GM12873 (cell line): ENCODE results near the gene GABRE.

Experiments
- CTCF ChIP-seq: IDR thresholded peaks from 2 replicates; pipeline ENCODE4 v1.5.1; 2012; ENCODE audit warnings: low read depth, mild to moderate bottlenecking, moderate library complexity, low read length, control low read depth; ENCODE audit not compliant: insufficient read depth; ENCODE audit errors: missing control alignments

Gene GABRE

GRCh38 chrX:151970661-151971060 lies 3.8 kb downstream of the GABRE start:
- TF ChIP-seq CTCF, result no peak

- no peak for TF ChIP-seq CTCF
Measured at GRCh38 chrX:151970027-151970426, 4.4 kb downstream of the GABRE start.

GRCh38 chrX:151966236-151966635 lies 8.2 kb downstream of the GABRE start:
- no peak for TF ChIP-seq CTCF

- TF ChIP-seq CTCF, result no peak
Measured at GRCh38 chrX:151962034-151962433, 12.4 kb downstream of the GABRE start.

GRCh38 chrX:151958101-151958500 lies 16.4 kb downstream of the GABRE start:
- TF ChIP-seq CTCF, result no peak

- TF ChIP-seq CTCF, result no peak
Measured at GRCh38 chrX:151954730-151955129, 19.7 kb downstream of the GABRE start.

- TF ChIP-seq CTCF, result no peak
Measured at GRCh38 chrX:151938172-151938571, 36.3 kb downstream of the GABRE start.
